ENCODE data around the gene KASH5.

Gene KASH5

GRCh38 chr19:49419173-49419572, 31.1 kb downstream of the KASH5 start:
- Mint-ChIP-seq H3K4me3 (no peak overlapping the region), H3K4me1 (peaks cover 73% of the 10 kb centered on the region), H3K27me3 (ENCODE audit: low read depth, poor library complexity) (peaks cover 71% of the 10 kb centered on the region), H3K27ac (no peak overlapping the region), H3K9me3 (no peaks in the 10 kb centered on the region), H3K36me3 (ENCODE audit: low read depth) (no peaks in the 10 kb centered on the region)
- DNase-seq: no peak
- no peak for TF ChIP-seq CTCF (IDR thresholded peaks at IDR 0.05)

- TF ChIP-seq CTCF (IDR thresholded peaks at IDR 0.05): no peak
- Mint-ChIP-seq H3K36me3 (ENCODE audit: low read depth) (no peaks in the 10 kb centered on the region), H3K27me3 (ENCODE audit: low read depth, poor library complexity) (peaks cover 78% of the 10 kb centered on the region)
Observed at GRCh38 chr19:49420227-49420626, 32.2 kb downstream of the KASH5 start.

GRCh38 chr19:49421039-49421877, 33.2 kb downstream of the KASH5 start:
- Mint-ChIP-seq H3K36me3 (ENCODE audit: low read depth) (no peaks in the 10 kb centered on the region), H3K27ac (no peak overlapping the region), H3K4me1 (peaks cover 71% of the 10 kb centered on the region), H3K27me3 (ENCODE audit: low read depth, poor library complexity) (peaks cover 87% of the 10 kb centered on the region), H3K4me3 (peak overlapping the region; percentile 72), H3K9me3 (no peaks in the 10 kb centered on the region)
- TF ChIP-seq CTCF (IDR thresholded peaks at IDR 0.05): no peak
- peak; percentile 93 for DNase-seq

More at GRCh38 chr19:49420227-49420626, 32.2 kb downstream of the KASH5 start:
- H3K9me3 Mint-ChIP-seq: no peaks in the 10 kb centered on the region
- DNase-seq: no peak
- no peak overlapping the region for H3K4me3 Mint-ChIP-seq
- peaks cover 67% of the 10 kb centered on the region for H3K4me1 Mint-ChIP-seq
- H3K27ac Mint-ChIP-seq: no peak overlapping the region

- no peaks in the 10 kb centered on the region for H3K9me3 Mint-ChIP-seq
- peaks cover 73% of the 10 kb centered on the region for H3K4me1 Mint-ChIP-seq
- no peak for TF ChIP-seq CTCF (IDR thresholded peaks at IDR 0.05)
- H3K36me3 Mint-ChIP-seq (ENCODE audit: low read depth): no peaks in the 10 kb centered on the region
- H3K4me3 Mint-ChIP-seq: peak overlapping the region; percentile 72
- no peak for DNase-seq
- H3K27ac Mint-ChIP-seq: no peak overlapping the region
- peaks cover 93% of the 10 kb centered on the region for H3K27me3 Mint-ChIP-seq (ENCODE audit: low read depth, poor library complexity)
Observed at GRCh38 chr19:49421878-49422202, 33.8 kb downstream of the KASH5 start.

GRCh38 chr19:49422407-49423070, 34.5 kb downstream of the KASH5 start:
- H3K4me1 Mint-ChIP-seq: peaks cover 72% of the 10 kb centered on the region
- peak overlapping the region; percentile 76 for H3K4me3 Mint-ChIP-seq
- no peaks in the 10 kb centered on the region for H3K9me3 Mint-ChIP-seq
- peaks cover 96% of the 10 kb centered on the region for H3K27me3 Mint-ChIP-seq (ENCODE audit: low read depth, poor library complexity)
- H3K36me3 Mint-ChIP-seq (ENCODE audit: low read depth): no peaks in the 10 kb centered on the region
- no peak overlapping the region for H3K27ac Mint-ChIP-seq
- peak; percentile 60 for TF ChIP-seq CTCF (IDR thresholded peaks at IDR 0.05)
- DNase-seq: peak; percentile 84
